CD4-positive, alpha-beta T cell treated with Interferon gamma for 1 hour (primary cell): ENCODE results near the gene CEP128.

Experiments used
- DNase-seq: peaks from one replicate; pipeline ENCODE4 v3.0.0-alpha.2; 2020

CEP128 gene

DNA sequence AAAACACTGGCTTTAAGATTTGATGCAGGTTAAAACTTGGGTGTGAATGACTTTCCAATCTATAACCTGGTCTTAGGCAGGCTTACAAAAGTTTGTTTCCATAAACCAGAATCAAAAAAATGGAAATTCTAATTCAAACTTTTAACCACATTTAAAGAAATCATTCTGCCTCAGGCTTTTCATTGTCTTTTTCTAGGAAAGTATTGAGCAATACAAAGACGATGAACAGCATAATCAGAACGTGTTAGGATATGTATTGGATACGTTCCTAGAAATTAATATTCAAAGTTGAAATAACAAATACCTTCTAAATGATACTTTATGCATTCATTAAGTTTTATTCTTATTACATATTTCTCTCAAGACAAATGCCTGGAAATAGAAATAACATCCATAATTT lies 172.9 kb downstream of the CEP128 start:
- DNase-seq, result no peak

DNA sequence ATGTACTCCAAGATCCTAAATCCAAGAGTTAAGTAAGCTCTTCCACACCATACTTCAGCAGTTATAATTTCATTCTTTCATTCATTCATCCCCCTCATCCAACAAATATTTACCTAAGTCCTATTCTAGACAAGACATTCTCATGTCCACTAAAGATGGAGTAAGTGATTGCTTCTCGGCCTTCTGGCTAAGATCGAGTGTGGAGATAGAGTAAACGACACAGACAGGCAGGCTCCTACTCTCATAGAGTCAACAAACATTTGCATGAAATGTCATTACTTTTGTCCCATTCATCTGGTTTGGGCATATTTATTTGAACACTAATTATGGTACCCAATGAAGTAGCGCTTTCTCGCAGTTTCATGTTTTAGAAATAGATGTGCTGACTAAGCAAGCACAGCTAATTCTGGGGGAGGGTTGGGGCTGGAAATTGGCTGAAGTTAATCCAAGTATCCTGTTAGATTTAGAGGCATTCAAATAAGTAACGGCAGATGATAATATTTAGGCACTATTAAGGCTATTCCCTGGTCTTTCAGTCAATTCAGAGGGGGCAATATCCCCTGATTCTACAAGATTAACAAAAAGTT lies 176.5 kb downstream of the CEP128 start:
- no peak for DNase-seq

- no peak for DNase-seq
These were observed 177.0 kb downstream of the CEP128 start for GRCh38 chr14:80764496-80764895.

- no peak for DNase-seq
These were observed 178.8 kb downstream of the CEP128 start for GRCh38 chr14:80762641-80763228.

GRCh38 chr14:80754696-80755095 lies 186.8 kb downstream of the CEP128 start:
- DNase-seq, result no peak

GRCh38 chr14:80751285-80751684 lies 190.3 kb downstream of the CEP128 start:
- DNase-seq, result no peak

GRCh38 chr14:80726211-80726610 lies 215.3 kb downstream of the CEP128 start:
- DNase-seq, result no peak

GRCh38 chr14:80718940-80719339 lies 222.6 kb downstream of the CEP128 start:
- DNase-seq, result no peak

GRCh38 chr14:80714474-80714873 lies 227.1 kb downstream of the CEP128 start:
- DNase-seq, result no peak

- no peak for DNase-seq
These were observed 228.3 kb downstream of the CEP128 start for GRCh38 chr14:80713076-80713850.

DNA sequence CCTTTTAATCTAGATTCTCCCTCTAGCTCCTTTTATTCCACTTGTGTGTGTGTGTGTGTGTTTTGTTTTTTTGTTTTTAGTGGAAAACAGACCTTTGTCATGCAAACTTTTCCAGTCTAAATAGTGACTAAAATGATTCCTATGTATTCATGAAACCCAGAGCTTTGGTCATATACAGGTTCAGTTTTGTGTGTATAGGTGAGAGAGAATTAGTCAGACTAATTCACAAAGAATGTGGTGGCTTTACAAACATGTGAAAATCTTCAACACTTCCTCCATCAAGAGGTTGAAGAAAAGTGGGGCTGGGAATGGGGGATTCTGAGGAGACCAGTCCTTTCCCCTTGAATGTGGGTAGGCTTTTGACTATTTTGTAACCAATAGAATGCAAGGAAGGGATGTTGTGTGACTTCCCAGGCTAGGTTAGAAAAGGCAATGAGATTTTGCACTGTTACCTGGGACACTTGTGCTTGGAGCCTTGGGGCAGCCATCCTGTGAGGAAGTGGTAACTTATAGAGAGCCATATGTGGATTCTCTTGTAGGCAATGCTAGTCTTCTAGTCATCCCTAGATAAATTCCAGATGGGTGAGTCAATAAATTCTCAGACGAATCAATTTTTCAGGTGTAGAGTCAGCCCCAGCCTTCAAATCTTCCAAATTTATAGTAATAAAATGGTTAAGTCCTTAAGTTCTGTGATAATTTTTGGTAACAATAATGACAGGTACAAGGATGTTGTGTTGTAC lies 236.1 kb downstream of the CEP128 start:
- no peak for DNase-seq

- DNase-seq, result no peak
These were observed 240.9 kb downstream of the CEP128 start for GRCh38 chr14:80700601-80701000.

GRCh38 chr14:80699861-80700260 lies 241.7 kb downstream of the CEP128 start:
- DNase-seq, result no peak

GRCh38 chr14:80698974-80699373 lies 242.6 kb downstream of the CEP128 start:
- no peak for DNase-seq

GRCh38 chr14:80695869-80696268 lies 245.7 kb downstream of the CEP128 start:
- DNase-seq, result no peak

- DNase-seq, result no peak
These were observed 248.6 kb downstream of the CEP128 start for GRCh38 chr14:80692903-80693302.

GRCh38 chr14:80681651-80682050 lies 259.9 kb downstream of the CEP128 start:
- no peak for DNase-seq

- no peak for DNase-seq
These were observed 262.3 kb downstream of the CEP128 start for GRCh38 chr14:80679273-80679672.

GRCh38 chr14:80678436-80678835 lies 263.1 kb downstream of the CEP128 start:
- no peak for DNase-seq

DNA sequence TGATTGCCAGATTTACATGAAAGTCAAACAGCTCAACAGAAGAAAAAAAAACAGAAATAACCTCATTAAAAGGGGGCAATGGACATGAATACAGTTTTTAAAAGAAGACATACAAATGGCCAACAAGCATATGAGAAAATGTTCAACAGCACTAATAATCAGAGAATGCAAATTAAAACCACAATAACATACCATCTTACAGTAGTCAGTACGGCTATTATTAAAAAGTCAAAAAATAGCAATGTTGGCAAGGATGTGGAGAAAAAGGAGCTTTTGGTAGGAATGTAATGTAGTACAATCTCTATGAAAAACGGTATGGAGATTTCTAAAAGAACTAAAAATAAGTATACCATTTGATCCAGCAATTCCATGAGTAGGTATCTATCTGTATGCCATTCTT lies 272.1 kb downstream of the CEP128 start:
- no peak for DNase-seq

GRCh38 chr14:80664576-80664975 lies 277.0 kb downstream of the CEP128 start:
- no peak for DNase-seq

GRCh38 chr14:80663541-80663940 lies 278.0 kb downstream of the CEP128 start:
- no peak for DNase-seq

DNA sequence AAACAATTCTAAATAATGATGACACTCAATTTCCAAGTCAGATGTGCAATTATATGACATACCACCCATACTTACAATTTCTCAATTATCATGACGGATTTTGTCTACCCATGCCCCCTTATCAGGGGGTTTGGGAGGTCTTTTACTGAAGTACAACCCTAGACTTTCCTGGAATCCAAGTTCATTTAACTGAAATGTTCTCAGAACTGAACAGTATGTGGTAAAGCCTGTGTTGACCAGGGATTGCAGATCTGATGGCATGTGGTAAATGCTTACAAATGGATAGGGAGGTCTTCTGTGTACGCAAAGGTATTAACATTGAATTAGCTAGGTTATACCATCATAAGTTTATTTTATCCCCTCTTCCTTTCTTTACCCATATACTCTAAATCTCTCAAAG lies 281.8 kb downstream of the CEP128 start:
- no peak for DNase-seq

DNA sequence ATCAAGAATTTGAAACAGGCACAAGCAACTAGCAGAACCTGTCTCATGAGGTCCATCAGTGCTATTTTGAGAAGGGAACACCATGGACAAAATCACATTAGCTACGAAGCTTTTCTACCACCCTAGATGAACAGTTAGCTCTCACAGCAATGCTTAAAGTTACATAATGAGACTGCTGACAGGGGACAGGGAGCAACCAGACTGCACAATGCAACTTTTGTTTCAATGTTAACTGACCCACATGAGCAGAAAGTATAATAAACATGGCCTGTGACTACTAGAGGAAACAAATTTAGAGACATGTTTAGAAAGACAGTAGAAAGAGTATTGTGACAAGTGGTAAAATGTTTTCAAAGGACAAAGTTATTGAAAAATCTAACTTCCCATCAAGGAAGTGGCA lies 282.8 kb downstream of the CEP128 start:
- no peak for DNase-seq
